IMR-90 (cell line): ENCODE data around the gene C15orf39. TPM values are rescaled to one million over a fixed set of nuclear protein-coding genes. Genes with fewer than 3 reads are reported as not detected.

ENCODE experiments used
- ATAC-seq: fragments of 200-7000 bp; cut with Tn5 transposase; 2 replicates; pipeline ENCODE4 v1.9.1; 2020; ENCODE audit warnings: low read depth, mild to moderate bottlenecking, moderate library complexity
- BruUV-seq: library from RNA; stranded (reverse); fragments of 400-500 nt; replicated peaks from 2 replicates; lab custom pipeline; 2021; lab: Mats Ljungman, UMichigan
- CTCF ChIA-PET: fragments of 300-600 bp; formaldehyde crosslinking; extraction: SDS; loops from one replicate; lab custom pipeline; 2021; ENCODE audit warnings: antibody characterized with exemption; lab: Yijun Ruan, JAX
- POLR2A ChIA-PET: fragments of 300-600 bp; sonication (Branson Sonifier 250); formaldehyde crosslinking; loops from one replicate; lab custom pipeline; 2022; ENCODE audit warnings: antibody characterized with exemption; ENCODE audit not compliant: unreplicated experiment; lab: Charles Lee
- DNase-seq: peaks from one replicate; pipeline ENCODE4 v3.0.0; 2013
- H2AFZ ChIP-seq: replicated peaks from 2 replicates; pipeline ENCODE3; 2013; ENCODE audit warnings: low read length, mild to moderate bottlenecking; ENCODE audit not compliant: poor library complexity
- H2AK5ac ChIP-seq: 2 replicates; pipeline ENCODE4 v1.6.1; 2013; ENCODE audit warnings: low read depth, low read length, inconsistent platforms
- H2AK9ac ChIP-seq: replicated peaks from 2 replicates; pipeline ENCODE3; 2013; ENCODE audit warnings: mild to moderate bottlenecking, low read depth, low read length, moderate library complexity; ENCODE audit not compliant: poor library complexity
- H2BK120ac ChIP-seq: 2 replicates; pipeline ENCODE4 v1.6.1; 2013; ENCODE audit warnings: low read depth, low read length, inconsistent platforms
- H2BK15ac ChIP-seq: 3 replicates; pipeline ENCODE4 v1.6.1; 2013; ENCODE audit warnings: low read depth, low read length, inconsistent platforms
- H2BK20ac ChIP-seq: 2 replicates; pipeline ENCODE4 v1.6.1; 2013; ENCODE audit warnings: low read depth, mild to moderate bottlenecking, inconsistent platforms, low read length, moderate library complexity
- H2BK5ac ChIP-seq: 2 replicates; pipeline ENCODE4 v1.6.1; 2013; ENCODE audit warnings: mild to moderate bottlenecking, low read depth, low read length, inconsistent platforms; ENCODE audit not compliant: poor library complexity, severe bottlenecking
- H3K14ac ChIP-seq: replicated peaks from 2 replicates; pipeline ENCODE4 v1.6.1; 2013; ENCODE audit warnings: low read depth, low read length, inconsistent platforms
- H3K18ac ChIP-seq: 2 replicates; pipeline ENCODE4 v1.6.1; 2013; ENCODE audit warnings: low read depth, low read length, control low read depth
- H3K23ac ChIP-seq: 2 replicates; pipeline ENCODE4 v1.6.1; 2013; ENCODE audit warnings: low read depth, low read length, inconsistent platforms
- H3K27ac ChIP-seq: 2 replicates; pipeline ENCODE4 v1.5.1; 2013; ENCODE audit warnings: mild to moderate bottlenecking, control low read depth, low read length; ENCODE audit not compliant: insufficient read depth
- H3K27me3 ChIP-seq: 2 replicates; pipeline ENCODE4 v1.6.1; 2013; ENCODE audit warnings: low read length; ENCODE audit not compliant: control insufficient read depth, insufficient read depth
- H3K36me3 ChIP-seq: 2 replicates; pipeline ENCODE4 v1.6.1; 2013; ENCODE audit warnings: low read length, mixed read lengths; ENCODE audit not compliant: control insufficient read depth, insufficient read depth
- H3K4ac ChIP-seq: 2 replicates; pipeline ENCODE4 v1.6.1; 2013; ENCODE audit warnings: low read depth, low read length, inconsistent platforms
- H3K4me1 ChIP-seq: 2 replicates; pipeline ENCODE4 v1.6.1; 2013; ENCODE audit warnings: low read length, mixed read lengths; ENCODE audit not compliant: control insufficient read depth, insufficient read depth
- H3K4me2 ChIP-seq: 2 replicates; pipeline ENCODE4 v1.6.1; 2013; ENCODE audit warnings: low read depth, mild to moderate bottlenecking, control low read depth, low read length, moderate library complexity
- H3K4me3 ChIP-seq: 2 replicates; pipeline ENCODE4 v1.5.1; 2013; ENCODE audit warnings: low read depth, mild to moderate bottlenecking, control low read depth, low read length, moderate library complexity; ENCODE audit not compliant: insufficient read depth
- H3K56ac ChIP-seq: 2 replicates; pipeline ENCODE4 v1.6.1; 2013; ENCODE audit warnings: low read length, inconsistent platforms; ENCODE audit not compliant: insufficient read depth; ENCODE audit errors: extremely low read depth
- H3K79me1 ChIP-seq, 2 experiments: 2 replicates each; pipeline ENCODE4 v1.6.1; 2013; ENCODE audit warnings: low read length in 2 of 2, inconsistent platforms in 1 of 2, low read depth in 1 of 2
- H3K9ac ChIP-seq: 2 replicates; pipeline ENCODE4 v1.6.1; 2013; ENCODE audit warnings: low read depth, low read length, control low read depth
- H3K9me1 ChIP-seq: 2 replicates; pipeline ENCODE4 v1.6.1; 2013; ENCODE audit warnings: low read length, inconsistent platforms; ENCODE audit not compliant: insufficient read depth
- H3K9me3 ChIP-seq: 2 replicates; pipeline ENCODE4 v1.6.1; 2013; ENCODE audit warnings: low read length; ENCODE audit not compliant: control insufficient read depth, insufficient read depth
- H4K20me1 ChIP-seq: 2 replicates; pipeline ENCODE4 v1.6.1; 2013; ENCODE audit warnings: low read length, inconsistent platforms; ENCODE audit not compliant: insufficient read depth
- H4K5ac ChIP-seq: 2 replicates; pipeline ENCODE4 v1.6.1; 2013; ENCODE audit warnings: mild to moderate bottlenecking, low read depth, low read length, control low read depth
- H4K8ac ChIP-seq, 2 experiments: 2 replicates each; pipeline ENCODE4 v1.6.1; 2013; ENCODE audit warnings: low read depth in 2 of 2, low read length in 2 of 2, control low read depth in 1 of 2, inconsistent platforms in 1 of 2
- H4K91ac ChIP-seq: 2 replicates; pipeline ENCODE4 v1.6.1; 2013; ENCODE audit warnings: low read depth, low read length, inconsistent platforms; ENCODE audit not compliant: insufficient read depth
- CEBPB ChIP-seq: IDR thresholded peaks from 2 replicates; pipeline ENCODE4 v1.6.1; 2012; ENCODE audit warnings: low read depth, low read length, improper control_type of control experiment
- CHD1 ChIP-seq: IDR thresholded peaks from 2 replicates; pipeline ENCODE4 v1.6.1; 2012; ENCODE audit warnings: low read depth, low read length, improper control_type of control experiment
- MAFK ChIP-seq: IDR thresholded peaks from 2 replicates; pipeline ENCODE4 v1.6.1; 2012; ENCODE audit warnings: low read depth, low read length, improper control_type of control experiment
- POLR2A ChIP-seq: IDR thresholded peaks from 2 replicates; pipeline ENCODE4 v1.6.1; 2012; ENCODE audit warnings: mild to moderate bottlenecking, low read depth, low read length
- WGBS, 2 experiments: methylation state at CpG; one replicate each; pipeline versions ENCODE4 v1.1.5 to v1.1.7; 2013; ENCODE audit warnings: missing lambda C conversion rate in 2 of 2; ENCODE audit not compliant: insufficient read length in 1 of 2; ENCODE audit errors: extremely low coverage in 2 of 2; 5-methylcytosine and 5-hydroxymethylcytosine counted together
- dilution Hi-C: fragments of 300-500 bp; cut with HindIII; formaldehyde crosslinking; loops from one replicate; pipeline ENCODE4 v1.14.3; 2018; ENCODE audit warnings: low sequenced_read_pairs; ENCODE audit not compliant: unreplicated experiment
- in situ Hi-C: fragments of 300-500 bp; cut with MboI; formaldehyde crosslinking; loops from 3 replicates; pipeline ENCODE4 v1.14.3; 2019; ENCODE audit warnings: low sequenced_read_pairs, inconsistent platforms, mixed read lengths
- intact Hi-C: fragments of 100-400 bp; cut with micrococcal nuclease; formaldehyde crosslinking; loops from 2 replicates; pipeline ENCODE4 v1.10.0; 2022
- polyA plus RNA-seq, 3 experiments: library from polyadenylated mRNA; depleted of rRNA; stranded (reverse); fragments of >200 nt; gene quantifications; 2 replicates each; pipeline ENCODE4 v1.2.3, GENCODE V29; 2012; ENCODE audit warnings: low replicate concordance in 1 of 3
- total RNA-seq: library from RNA; depleted of rRNA; stranded (reverse); fragments of >200 nt; gene quantifications from 2 replicates; pipeline ENCODE4 v1.2.3, GENCODE V29; 2012
- TF ChIP-seq, protein P1 (sequence below): fragments of 150-350 bp; IDR thresholded peaks from 2 replicates; pipeline ENCODE4 v1.6.1; 2016; ENCODE audit warnings: low read depth, mild to moderate bottlenecking, low read length, moderate library complexity, borderline replicate concordance

Gene C15orf39
- total and polyA plus RNA-seq, 2 of the 4 experiments (the other 2 are of a cell fraction): 1.3 to 5.7 TPM

DNA sequence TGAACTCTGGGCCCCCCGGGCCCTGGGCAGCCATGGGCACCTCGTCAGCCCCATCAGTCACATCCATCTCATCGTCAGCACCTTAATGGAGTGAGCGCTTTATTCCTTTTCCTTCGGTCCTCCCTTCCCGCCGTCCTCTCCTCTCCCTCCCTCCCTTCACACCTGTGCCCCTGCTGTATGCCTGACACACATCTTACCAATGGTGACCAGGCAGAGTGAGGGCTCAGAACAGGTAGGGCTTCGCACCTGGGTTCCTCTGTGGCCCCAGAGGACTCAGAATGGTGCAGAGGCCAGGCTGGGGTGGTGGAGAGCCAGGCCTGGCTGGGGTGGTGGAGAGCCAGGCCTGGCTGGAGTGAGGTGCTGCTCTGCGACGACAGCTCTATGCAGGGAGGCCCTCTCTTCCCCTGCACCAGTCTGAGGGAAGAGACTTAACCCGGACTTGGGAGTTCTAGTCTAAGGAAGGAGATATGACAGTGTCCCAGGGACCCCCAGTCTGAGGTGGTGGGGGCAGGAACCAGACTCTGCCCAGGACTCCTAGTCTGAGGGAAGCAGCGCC, 11.6 kb downstream of the C15orf39 start:
- Histone ChIP-seq H3K4me1 (no peaks in the 10 kb centered on the region), H4K8ac (no peak overlapping the region), H4K20me1 (peaks cover 66% of the 10 kb centered on the region), H3K4ac (no peak overlapping the region), H2AK9ac (no peak overlapping the region), H2BK15ac (no peak overlapping the region), H3K4me3 (no peak overlapping the region), H4K5ac (no peak overlapping the region), H3K27ac (no peak overlapping the region), H3K79me1 (peaks cover 17 to 41% of the 10 kb centered on the region in 2 experiments), H3K18ac (no peak overlapping the region), H2AFZ (no peak overlapping the region), H2BK20ac (no peak overlapping the region), H3K27me3 (no peaks in the 10 kb centered on the region), H4K91ac (no peak overlapping the region), H3K9me1 (no peaks in the 10 kb centered on the region), H3K23ac (no peak overlapping the region), H3K56ac (no peak overlapping the region), H3K36me3 (peaks cover 47% of the 10 kb centered on the region), H2BK120ac (no peak overlapping the region), H3K14ac (no peak overlapping the region), H3K9ac (no peak overlapping the region), H3K9me3 (no peaks in the 10 kb centered on the region), H2AK5ac (no peak overlapping the region), H2BK5ac (no peak overlapping the region), H3K4me2 (no peak overlapping the region)
- ChIA-PET CTCF (no interaction called here), POLR2A (no interaction called here)
- dilution Hi-C loops: no loop called here
- in situ Hi-C loops: no loop called here
- ATAC-seq: no peak
- 100% methylated on average over 1 of the region's 12 CpGs; no CpG with 5 or more reads in 1 of the 2 experiments for WGBS, 2 experiments
- BruUV-seq: no TSS peak
- no peak for TF ChIP-seq MAFK
- TF ChIP-seq CEBPB: no peak
- TF ChIP-seq, protein P1, sequence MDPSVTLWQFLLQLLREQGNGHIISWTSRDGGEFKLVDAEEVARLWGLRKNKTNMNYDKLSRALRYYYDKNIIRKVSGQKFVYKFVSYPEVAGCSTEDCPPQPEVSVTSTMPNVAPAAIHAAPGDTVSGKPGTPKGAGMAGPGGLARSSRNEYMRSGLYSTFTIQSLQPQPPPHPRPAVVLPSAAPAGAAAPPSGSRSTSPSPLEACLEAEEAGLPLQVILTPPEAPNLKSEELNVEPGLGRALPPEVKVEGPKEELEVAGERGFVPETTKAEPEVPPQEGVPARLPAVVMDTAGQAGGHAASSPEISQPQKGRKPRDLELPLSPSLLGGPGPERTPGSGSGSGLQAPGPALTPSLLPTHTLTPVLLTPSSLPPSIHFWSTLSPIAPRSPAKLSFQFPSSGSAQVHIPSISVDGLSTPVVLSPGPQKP: no peak
- no peak for TF ChIP-seq POLR2A
- no peak for TF ChIP-seq CHD1
- intact Hi-C loops: no loop called here
- DNase-seq: no peak
